ENCODE data around the gene TCF4. TPM values are rescaled to one million over a fixed set of nuclear protein-coding genes. Genes with fewer than 3 reads are reported as not detected.

The TCF4 gene
- total RNA-seq, 2 donors from 2014 or later: 31.6 to 34.0 TPM

DNA sequence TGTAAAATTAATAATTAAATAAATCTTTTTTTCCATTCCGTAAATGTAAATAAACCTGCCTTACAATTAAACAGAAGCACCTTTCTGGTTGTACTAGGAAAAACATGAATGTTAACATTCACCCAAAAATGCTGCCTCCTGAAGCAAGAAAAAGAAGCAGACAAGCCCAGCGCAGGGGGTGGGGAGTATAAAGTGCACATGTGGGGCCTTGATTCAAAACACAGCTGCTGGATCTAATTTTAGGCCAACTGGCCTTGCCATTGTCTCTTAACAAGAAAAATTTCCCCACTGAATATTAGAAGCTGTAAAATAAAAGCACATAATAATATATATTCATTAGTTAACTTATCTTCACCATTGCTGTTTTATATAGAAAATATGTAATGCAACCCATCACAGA lies 28.3 kb downstream of the TCF4 start:
- no peak for ATAC-seq
- 87 to 96% methylated on average over 2 of the region's 2 CpGs for WGBS, 2 donors
- no peak for DNase-seq
- Histone ChIP-seq H3K36me3 (replicated peaks in 1 of 2; ENCODE audit: insufficient read depth in 1 of 2, low read depth in 2 of 2) (no peaks in the 10 kb centered on the region), H3K27ac (no peak overlapping the region), H3K27me3 (no peaks in the 10 kb centered on the region), H3K4me1 (no peaks in the 10 kb centered on the region), H3K4me3 (no peak overlapping the region), H3K9me3 (no peaks in the 10 kb centered on the region)
- intact Hi-C loops (cut with DNase I): no loop called here
- TF ChIP-seq POLR2A (IDR thresholded peaks at IDR 0.05): no peak
- TF ChIP-seq, protein P1, sequence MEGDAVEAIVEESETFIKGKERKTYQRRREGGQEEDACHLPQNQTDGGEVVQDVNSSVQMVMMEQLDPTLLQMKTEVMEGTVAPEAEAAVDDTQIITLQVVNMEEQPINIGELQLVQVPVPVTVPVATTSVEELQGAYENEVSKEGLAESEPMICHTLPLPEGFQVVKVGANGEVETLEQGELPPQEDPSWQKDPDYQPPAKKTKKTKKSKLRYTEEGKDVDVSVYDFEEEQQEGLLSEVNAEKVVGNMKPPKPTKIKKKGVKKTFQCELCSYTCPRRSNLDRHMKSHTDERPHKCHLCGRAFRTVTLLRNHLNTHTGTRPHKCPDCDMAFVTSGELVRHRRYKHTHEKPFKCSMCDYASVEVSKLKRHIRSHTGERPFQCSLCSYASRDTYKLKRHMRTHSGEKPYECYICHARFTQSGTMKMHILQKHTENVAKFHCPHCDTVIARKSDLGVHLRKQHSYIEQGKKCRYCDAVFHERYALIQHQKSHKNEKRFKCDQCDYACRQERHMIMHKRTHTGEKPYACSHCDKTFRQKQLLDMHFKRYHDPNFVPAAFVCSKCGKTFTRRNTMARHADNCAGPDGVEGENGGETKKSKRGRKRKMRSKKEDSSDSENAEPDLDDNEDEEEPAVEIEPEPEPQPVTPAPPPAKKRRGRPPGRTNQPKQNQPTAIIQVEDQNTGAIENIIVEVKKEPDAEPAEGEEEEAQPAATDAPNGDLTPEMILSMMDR (IDR thresholded peaks at IDR 0.05): no peak

DNA sequence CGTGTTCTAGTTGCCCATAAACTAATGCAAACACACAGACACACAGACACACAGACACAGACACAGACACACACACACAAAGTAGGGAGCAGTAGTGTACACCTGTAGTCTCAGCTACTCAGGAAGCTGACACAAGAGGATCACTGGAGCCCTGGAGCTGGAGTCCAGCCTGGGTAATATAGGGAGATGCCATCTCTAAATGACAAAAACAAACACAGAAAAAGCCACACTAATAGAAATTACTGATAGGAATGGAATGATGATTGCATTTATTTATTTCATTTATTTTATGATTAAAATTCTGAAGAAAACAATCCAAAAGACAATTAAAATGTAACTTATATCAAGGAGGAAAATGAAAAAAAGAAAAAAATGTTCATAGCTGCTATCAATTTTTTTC lies 30.8 kb downstream of the TCF4 start:
- intact Hi-C loops (cut with DNase I): no loop called here
- Histone ChIP-seq H3K36me3 (replicated peaks in 1 of 2; ENCODE audit: insufficient read depth in 1 of 2, low read depth in 2 of 2) (no peaks in the 10 kb centered on the region), H3K27ac (no peak overlapping the region), H3K27me3 (no peaks in the 10 kb centered on the region), H3K4me1 (no peaks in the 10 kb centered on the region), H3K4me3 (no peak overlapping the region), H3K9me3 (no peaks in the 10 kb centered on the region)
- DNase-seq (no peak), ATAC-seq (no peak)
- TF ChIP-seq POLR2A (IDR thresholded peaks at IDR 0.05): no peak
- TF ChIP-seq, protein P1 (IDR thresholded peaks at IDR 0.05): no peak
- 92 to 95% methylated on average over 1 of the region's 1 CpG for WGBS, 2 donors

DNA sequence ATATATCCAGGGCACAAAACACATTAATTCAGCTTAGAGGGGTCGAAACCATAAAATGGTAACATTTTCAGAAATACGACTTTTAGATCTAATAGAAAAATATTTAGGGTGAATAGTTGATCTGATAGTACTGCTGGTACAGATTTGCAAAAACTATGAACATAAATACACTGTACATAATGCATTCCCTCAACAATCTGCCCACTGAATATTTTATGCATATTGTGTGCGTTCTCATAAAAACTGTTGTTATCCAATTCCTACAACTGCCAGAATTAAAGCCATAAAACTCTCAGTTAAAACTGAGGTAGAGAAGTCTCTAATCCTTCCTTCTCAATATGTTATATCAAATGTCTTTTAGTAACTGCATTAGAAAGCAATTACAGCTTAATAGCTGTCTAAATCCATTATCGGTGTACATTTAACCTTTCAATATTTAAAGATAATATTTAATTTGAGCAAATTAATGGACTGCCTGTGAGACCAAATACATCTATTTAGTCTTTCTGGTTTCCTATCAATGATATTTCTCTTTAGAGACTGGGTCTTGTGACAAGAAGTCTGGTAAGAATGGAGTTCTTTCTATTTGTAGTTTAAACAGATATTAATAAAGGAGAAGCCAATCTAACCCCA lies 32.5 kb downstream of the TCF4 start:
- DNase-seq (no peak), ATAC-seq (no peak)
- H3K4me1 ChIP-seq: no peaks in the 10 kb centered on the region
- H3K27ac ChIP-seq: no peak overlapping the region
- TF ChIP-seq, protein P1 (IDR thresholded peaks at IDR 0.05): no peak
- no peak for TF ChIP-seq POLR2A (IDR thresholded peaks at IDR 0.05)
- H3K4me3 ChIP-seq: no peak overlapping the region
- H3K9me3 ChIP-seq: no peaks in the 10 kb centered on the region
- 92 to 95% methylated on average over 4 of the region's 4 CpGs for WGBS, 2 donors
- H3K27me3 ChIP-seq: no peaks in the 10 kb centered on the region
- intact Hi-C loops (cut with DNase I): no loop called here
- H3K36me3 ChIP-seq (replicated peaks in 1 of 2; ENCODE audit: insufficient read depth in 1 of 2, low read depth in 2 of 2): no peaks in the 10 kb centered on the region

DNA sequence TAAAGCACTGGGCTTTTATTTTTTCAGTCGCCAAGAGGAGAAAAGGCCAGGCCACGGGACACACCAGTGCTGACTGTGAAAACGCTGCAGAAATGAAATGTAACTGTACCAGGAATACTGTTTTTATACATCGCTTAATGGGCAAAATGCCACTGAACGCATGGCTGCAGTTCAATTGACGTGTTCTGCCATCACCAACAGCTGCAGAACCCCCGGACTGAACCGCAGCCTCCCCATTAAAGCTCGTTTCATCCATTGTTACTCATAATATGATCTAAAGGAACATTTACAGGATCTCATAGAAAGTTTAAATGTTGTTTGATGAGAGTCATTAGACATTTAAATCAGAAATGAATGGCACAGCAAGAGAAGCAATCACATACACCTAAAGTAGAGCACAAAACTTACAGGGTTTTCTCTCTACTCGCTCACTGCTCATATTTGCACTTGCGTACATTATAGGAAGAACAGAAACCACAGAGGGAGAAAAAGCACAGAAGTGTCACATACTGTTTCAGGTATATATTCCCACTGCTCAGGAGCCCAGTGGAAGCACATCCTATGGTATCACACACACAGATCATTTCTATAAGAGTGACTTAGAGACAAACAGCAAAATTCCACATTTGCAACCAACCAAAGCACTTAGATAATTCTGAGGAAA lies 35.3 kb downstream of the TCF4 start:
- no peaks in the 10 kb centered on the region for H3K27me3 ChIP-seq
- intact Hi-C loops (cut with DNase I): no loop called here
- H3K36me3 ChIP-seq (replicated peaks in 1 of 2; ENCODE audit: insufficient read depth in 1 of 2, low read depth in 2 of 2): no peaks in the 10 kb centered on the region
- ATAC-seq (no peak), DNase-seq (no peak)
- H3K27ac ChIP-seq: no peak overlapping the region
- no peak for TF ChIP-seq POLR2A (IDR thresholded peaks at IDR 0.05)
- TF ChIP-seq, protein P1 (IDR thresholded peaks at IDR 0.05): no peak
- no peaks in the 10 kb centered on the region for H3K9me3 ChIP-seq
- H3K4me3 ChIP-seq: no peak overlapping the region
- H3K4me1 ChIP-seq: no peaks in the 10 kb centered on the region
- WGBS, 2 donors: 93 to 95% methylated on average over 11 of the region's 11 CpGs

DNA sequence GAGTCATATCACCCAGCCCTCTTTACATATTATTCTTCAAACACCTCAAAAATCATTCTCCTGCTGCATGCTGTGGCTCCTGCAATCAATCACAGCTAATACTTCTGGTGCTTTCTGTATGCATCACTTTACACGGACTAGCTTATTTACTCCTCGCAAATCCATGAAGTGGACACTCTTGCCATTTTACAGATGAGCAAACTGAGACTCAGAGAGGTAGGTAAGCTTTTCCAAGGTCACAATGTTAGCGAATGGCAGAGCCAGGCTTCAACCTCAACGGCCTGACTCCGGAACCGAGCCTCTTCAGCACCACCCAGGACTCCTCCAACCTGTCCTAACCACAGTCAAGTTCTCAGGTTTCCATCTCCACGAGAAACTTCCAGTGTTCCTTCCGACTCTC lies 36.8 kb downstream of the TCF4 start:
- no peaks in the 10 kb centered on the region for H3K9me3 ChIP-seq
- intact Hi-C loops (cut with DNase I): no loop called here
- DNase-seq (no peak), ATAC-seq (no peak)
- no peaks in the 10 kb centered on the region for H3K4me1 ChIP-seq
- H3K27ac ChIP-seq: no peak overlapping the region
- no peaks in the 10 kb centered on the region for H3K27me3 ChIP-seq
- no peak overlapping the region for H3K4me3 ChIP-seq
- no peak for TF ChIP-seq POLR2A (IDR thresholded peaks at IDR 0.05)
- TF ChIP-seq, protein P1 (IDR thresholded peaks at IDR 0.05): no peak
- WGBS, 2 donors: 92% methylated on average over 8 of the region's 8 CpGs
- H3K36me3 ChIP-seq (replicated peaks in 1 of 2; ENCODE audit: insufficient read depth in 1 of 2, low read depth in 2 of 2): no peaks in the 10 kb centered on the region
